Loucy (cell line): ENCODE measurements around the gene DNAJC30.

ENCODE experiments used
- EZH2phosphoT487 ChIP-seq: fragments of 200-600 bp; IDR thresholded peaks from 2 replicates; pipeline ENCODE4 v1.6.1; 2018; ENCODE audit warnings: antibody characterized with exemption, mild to moderate bottlenecking, moderate library complexity, borderline replicate concordance
- TF ChIP-seq, protein P1 (sequence below): fragments of 200-600 bp; sonication (generic); conservative IDR thresholded peaks from 2 replicates; pipeline ENCODE4 v1.5.1; 2014; ENCODE audit warnings: mild to moderate bottlenecking, antibody characterized with exemption, low read length

- TF ChIP-seq, protein P1, sequence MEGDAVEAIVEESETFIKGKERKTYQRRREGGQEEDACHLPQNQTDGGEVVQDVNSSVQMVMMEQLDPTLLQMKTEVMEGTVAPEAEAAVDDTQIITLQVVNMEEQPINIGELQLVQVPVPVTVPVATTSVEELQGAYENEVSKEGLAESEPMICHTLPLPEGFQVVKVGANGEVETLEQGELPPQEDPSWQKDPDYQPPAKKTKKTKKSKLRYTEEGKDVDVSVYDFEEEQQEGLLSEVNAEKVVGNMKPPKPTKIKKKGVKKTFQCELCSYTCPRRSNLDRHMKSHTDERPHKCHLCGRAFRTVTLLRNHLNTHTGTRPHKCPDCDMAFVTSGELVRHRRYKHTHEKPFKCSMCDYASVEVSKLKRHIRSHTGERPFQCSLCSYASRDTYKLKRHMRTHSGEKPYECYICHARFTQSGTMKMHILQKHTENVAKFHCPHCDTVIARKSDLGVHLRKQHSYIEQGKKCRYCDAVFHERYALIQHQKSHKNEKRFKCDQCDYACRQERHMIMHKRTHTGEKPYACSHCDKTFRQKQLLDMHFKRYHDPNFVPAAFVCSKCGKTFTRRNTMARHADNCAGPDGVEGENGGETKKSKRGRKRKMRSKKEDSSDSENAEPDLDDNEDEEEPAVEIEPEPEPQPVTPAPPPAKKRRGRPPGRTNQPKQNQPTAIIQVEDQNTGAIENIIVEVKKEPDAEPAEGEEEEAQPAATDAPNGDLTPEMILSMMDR: no peak
- TF ChIP-seq EZH2phosphoT487: no peak
Observed at GRCh38 chr7:73726083-73726466, 42.8 kb upstream of the DNAJC30 start.
